Karpas-422 (cell line): ENCODE measurements around the gene PAX3. TPM values are rescaled to one million over a fixed set of nuclear protein-coding genes. Genes with fewer than 3 reads are reported as not detected.
"Not testable (repeated sequence)": the region's sequence is repeated elsewhere in the genome, so short reads cannot be mapped to it uniquely, and the experiment has no call there.

Source experiments
- DNase-seq: peaks from one replicate; pipeline ENCODE4 v3.0.0-alpha.2; 2015
- H2AFZ ChIP-seq: fragments of 200-600 bp; sonication (generic); 2 replicates; pipeline ENCODE4 v1.6.1; 2014; ENCODE audit warnings: antibody characterized with exemption, low read length, mixed read lengths
- H3K27ac ChIP-seq: fragments of 200-600 bp; sonication (generic); 2 replicates; pipeline ENCODE4 v1.5.1; 2014; ENCODE audit warnings: mild to moderate bottlenecking, low read length, moderate library complexity
- H3K27me3 ChIP-seq: fragments of 200-600 bp; sonication (generic); 2 replicates; pipeline ENCODE4 v1.6.1; 2014; ENCODE audit warnings: low read length, mixed read lengths
- H3K36me3 ChIP-seq: fragments of 200-600 bp; sonication (generic); 2 replicates; pipeline ENCODE4 v1.6.1; 2014; ENCODE audit warnings: low read length, mixed read lengths; ENCODE audit not compliant: insufficient read depth
- H3K4me1 ChIP-seq: fragments of 200-600 bp; sonication (generic); 2 replicates; pipeline ENCODE4 v1.6.1; 2014; ENCODE audit warnings: mild to moderate bottlenecking, low read length, mixed read lengths
- H3K4me2 ChIP-seq: fragments of 200-600 bp; sonication (generic); 2 replicates; pipeline ENCODE4 v1.6.1; 2014; ENCODE audit warnings: low read length, low read depth, mild to moderate bottlenecking; ENCODE audit not compliant: poor library complexity, severe bottlenecking
- H3K4me3 ChIP-seq: fragments of 200-600 bp; sonication (generic); 2 replicates; pipeline ENCODE4 v1.5.1; 2014; ENCODE audit warnings: mild to moderate bottlenecking, antibody characterized with exemption, low read length, mixed read lengths
- H3K79me2 ChIP-seq: fragments of 200-600 bp; sonication (generic); 2 replicates; pipeline ENCODE4 v1.6.1; 2014; ENCODE audit warnings: mild to moderate bottlenecking, low read length, mixed read lengths
- H3K9ac ChIP-seq: fragments of 200-600 bp; sonication (generic); 2 replicates; pipeline ENCODE4 v1.6.0; 2014; ENCODE audit warnings: low read length
- H3K9me2 ChIP-seq: fragments of 200-600 bp; sonication (generic), shearing (Covaris generic); replicated peaks from 2 replicates; pipeline ENCODE4 v1.6.0; 2014; ENCODE audit warnings: mild to moderate bottlenecking, low read length, moderate library complexity; ENCODE audit not compliant: insufficient read depth
- H3K9me3 ChIP-seq: fragments of 300-700, 200-600 bp; sonication (generic); 2 replicates; pipeline ENCODE4 v1.6.1; 2014; ENCODE audit warnings: low read length, mixed read lengths
- H4K20me1 ChIP-seq: fragments of 200-600 bp; sonication (generic); 2 replicates; pipeline ENCODE4 v1.6.1; 2014; ENCODE audit warnings: mild to moderate bottlenecking, antibody characterized with exemption, low read length, low read depth; ENCODE audit not compliant: insufficient read depth
- total RNA-seq: library from RNA; depleted of rRNA; stranded (reverse); fragments of >200 nt; shearing (Covaris generic); gene quantifications from 2 replicates; pipeline ENCODE4 v1.2.3, GENCODE V29; 2014; ENCODE audit warnings: low replicate concordance; rRNA removed

The PAX3 gene
- total RNA-seq, 1 experiment from 2014 or later: not detected

- Histone ChIP-seq H3K79me2 (no peaks in the 10 kb centered on the region), H3K4me3 (no peak overlapping the region), H3K36me3 (no peaks in the 10 kb centered on the region), H3K27me3 (no peaks in the 10 kb centered on the region), H3K9me3 (no peaks in the 10 kb centered on the region), H3K9ac (no peak overlapping the region), H3K4me1 (no peaks in the 10 kb centered on the region), H4K20me1 (no peaks in the 10 kb centered on the region), H2AFZ (no peak overlapping the region), H3K9me2 (no peaks in the 10 kb centered on the region), H3K4me2 (no peak overlapping the region), H3K27ac (no peak overlapping the region)
- no peak for DNase-seq
These were observed 137.9 kb downstream of the PAX3 start for GRCh38 chr2:222160944-222161343.

GRCh38 chr2:222160125-222160524 lies 138.7 kb downstream of the PAX3 start:
- Histone ChIP-seq H3K36me3 (no peaks in the 10 kb centered on the region), H3K4me2 (no peak overlapping the region), H3K79me2 (no peaks in the 10 kb centered on the region), H3K9me2 (no peaks in the 10 kb centered on the region), H4K20me1 (no peaks in the 10 kb centered on the region), H3K27ac (no peak overlapping the region), H3K9me3 (no peaks in the 10 kb centered on the region), H3K9ac (no peak overlapping the region), H3K4me3 (no peak overlapping the region), H3K4me1 (no peaks in the 10 kb centered on the region), H3K27me3 (no peaks in the 10 kb centered on the region), H2AFZ (no peak overlapping the region)
- DNase-seq: no peak

- H2AFZ ChIP-seq: no peak overlapping the region
- no peaks in the 10 kb centered on the region for H3K9me2 ChIP-seq
- no peak overlapping the region for H3K9ac ChIP-seq
- no peaks in the 10 kb centered on the region for H3K27me3 ChIP-seq
- no peaks in the 10 kb centered on the region for H3K79me2 ChIP-seq
- H3K4me1 ChIP-seq: no peaks in the 10 kb centered on the region
- H3K4me2 ChIP-seq: no peak overlapping the region
- H3K36me3 ChIP-seq: no peaks in the 10 kb centered on the region
- no peak overlapping the region for H3K27ac ChIP-seq
- no peaks in the 10 kb centered on the region for H3K9me3 ChIP-seq
- H3K4me3 ChIP-seq: no peak overlapping the region
- no peak for DNase-seq
- H4K20me1 ChIP-seq: no peaks in the 10 kb centered on the region
These were observed 139.6 kb downstream of the PAX3 start for GRCh38 chr2:222159221-222159620.

GRCh38 chr2:222155003-222155664 lies 143.7 kb downstream of the PAX3 start:
- H3K4me2 ChIP-seq, H3K4me3 ChIP-seq: not testable (repeated sequence)

More at GRCh38 chr2:222155003-222155664, 143.7 kb downstream of the PAX3 start:
- not testable (repeated sequence) for H3K9me3 ChIP-seq, H3K27ac ChIP-seq, H4K20me1 ChIP-seq, H3K79me2 ChIP-seq, H3K4me1 ChIP-seq, DNase-seq, H2AFZ ChIP-seq, H3K9me2 ChIP-seq, H3K27me3 ChIP-seq, H3K9ac ChIP-seq, H3K36me3 ChIP-seq

Other genes with a start within 250 kb of the PAX3 start
- gene SGPP2, start 125.5 kb upstream of the PAX3 start, total RNA-seq: not detected in 2 replicates